Stimulated activated CD4-positive, alpha-beta T cell treated with anti-CD3 and anti-CD28 coated beads, Interleukin-12 subunit alpha, Interleukin-12 subunit beta, amount 100 ng/mL, for 4 hours (primary cell): ENCODE data around the gene SIGLEC15.

ENCODE experiments used
- DNase-seq: peaks from one replicate; pipeline ENCODE4 v3.0.0-alpha.2; 2020

The SIGLEC15 gene

GRCh38 chr18:45880876-45881558 lies 55.5 kb downstream of the SIGLEC15 start:
- DNase-seq, result no peak

- no peak for DNase-seq
Observed at GRCh38 chr18:45887585-45887984, 62.1 kb downstream of the SIGLEC15 start.

GRCh38 chr18:45889419-45890064 lies 64.1 kb downstream of the SIGLEC15 start:
- DNase-seq, result no peak

GRCh38 chr18:45890606-45891005 lies 65.1 kb downstream of the SIGLEC15 start:
- no peak for DNase-seq

GRCh38 chr18:45891806-45892205 lies 66.3 kb downstream of the SIGLEC15 start:
- DNase-seq, result no peak
